K562 (cell line): ENCODE results near the gene ARHGAP10.

Experiments used
- CBX5 ChIP-seq: IDR thresholded peaks from 2 replicates; pipeline ENCODE4 v1.6.1; 2014; ENCODE audit warnings: low read depth, borderline replicate concordance
- CHD2 ChIP-seq: IDR thresholded peaks from 2 replicates; pipeline ENCODE4 v1.6.1; 2011; ENCODE audit warnings: low read depth, low read length
- CHD4 ChIP-seq: fragments of 200-600 bp; sonication (generic); IDR thresholded peaks from 3 replicates; pipeline ENCODE4 v1.6.1; 2012; ENCODE audit warnings: low read depth, mild to moderate bottlenecking, mixed read lengths, low read length, inconsistent platforms; ENCODE audit not compliant: insufficient read depth, insufficient replicate concordance, poor library complexity, severe bottlenecking
- EP300 ChIP-seq: IDR thresholded peaks from 2 replicates; pipeline ENCODE4 v1.6.1; 2012; ENCODE audit warnings: low read length, improper control_type of control experiment
- FOXK2 ChIP-seq, 2 experiments: fragments of 450-650 bp; IDR thresholded peaks in 1 of 2; conservative IDR thresholded peaks in 1 of 2; 2 replicates each; pipeline ENCODE4 v1.6.1; 2016; ENCODE audit warnings: low read depth in 2 of 2, mild to moderate bottlenecking in 1 of 2
- GATAD2B ChIP-seq: fragments of 450-650 bp; IDR thresholded peaks from 2 replicates; pipeline ENCODE4 v1.6.1; 2017; ENCODE audit warnings: mild to moderate bottlenecking, borderline replicate concordance
- KLF6 ChIP-seq: fragments of 250-450 bp; sonication (Bioruptor Pico); IDR thresholded peaks from 2 replicates; pipeline ENCODE4 v1.4.0; 2020; ENCODE audit warnings: mild to moderate bottlenecking, moderate library complexity, borderline replicate concordance
- NCOA6 ChIP-seq: fragments of 450-650 bp; IDR thresholded peaks from 2 replicates; pipeline ENCODE4 v1.6.1; 2017; ENCODE audit warnings: mild to moderate bottlenecking
- PHB2 ChIP-seq: fragments of 450-650 bp; IDR thresholded peaks from 2 replicates; pipeline ENCODE4 v1.6.1; 2017; ENCODE audit warnings: low read depth
- PHF20 ChIP-seq: fragments of 450-650 bp; IDR thresholded peaks from 2 replicates; pipeline ENCODE4 v1.6.1; 2018; ENCODE audit not compliant: partially characterized antibody
- TAF1 ChIP-seq: IDR thresholded peaks from 2 replicates; pipeline ENCODE4 v1.6.1; 2011; ENCODE audit warnings: mild to moderate bottlenecking, low read length, moderate library complexity; ENCODE audit not compliant: insufficient read depth, control insufficient read depth, severe bottlenecking; ENCODE audit errors: extremely low read depth
- ZNF324 ChIP-seq: fragments of 250-450 bp; sonication (Bioruptor Pico); IDR thresholded peaks from 2 replicates; pipeline ENCODE4 v1.4.0; 2020; ENCODE audit warnings: mild to moderate bottlenecking
- TF ChIP-seq, protein P1 (sequence below), 3 experiments: IDR thresholded peaks in 2 of 3; conservative IDR thresholded peaks in 1 of 3; 2 replicates each; pipeline ENCODE4 v1.5.1; 2011 to 2012; ENCODE audit warnings: low read length in 3 of 3, mild to moderate bottlenecking in 3 of 3, control low read depth in 2 of 3, improper control_type of control experiment in 1 of 3, inconsistent platforms in 1 of 3, low read depth in 1 of 3, mixed read lengths in 1 of 3, moderate library complexity in 1 of 3; ENCODE audit not compliant: insufficient read depth in 2 of 3
- TF ChIP-seq, protein P2 (sequence below): sonication (generic); formaldehyde crosslinking; IDR thresholded peaks from 2 replicates; pipeline ENCODE4 v1.8.1; 2022; ENCODE audit warnings: missing genetic modification reagents

DNA sequence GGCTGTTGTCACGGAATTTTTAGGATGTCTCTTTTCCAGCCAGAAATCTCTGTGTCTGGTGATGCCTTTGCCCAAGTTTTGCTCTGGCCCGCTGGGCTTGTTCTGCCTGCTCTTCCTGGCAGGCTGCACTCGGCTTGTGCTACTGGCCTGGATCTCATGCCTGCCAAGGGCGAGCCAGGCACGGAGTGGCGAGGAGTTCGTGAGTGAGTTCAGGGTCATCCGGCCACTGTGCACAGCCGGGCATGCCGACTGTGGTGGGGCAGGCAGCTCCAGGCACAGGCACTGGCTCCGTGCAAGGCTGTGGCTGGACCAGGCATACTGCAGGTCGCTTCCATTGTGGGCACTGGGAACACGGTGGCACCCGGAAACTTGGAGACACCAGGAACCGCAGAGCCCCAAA is 129.1 kb downstream of the ARHGAP10 start:
- TF ChIP-seq CHD4 (no peak), EP300 (no peak), PHB2 (no peak), CBX5 (no peak), CHD2 (no peak), ZNF324 (CRISPR knock-in tag) (no peak), TAF1 (no peak), NCOA6 (no peak), FOXK2 (conservative IDR thresholded peaks at IDR 0.05 in 1 of 2, IDR thresholded peaks at IDR 0.05 in 1 of 2; ENCODE audit: low read depth in 2 of 2) (no peak), KLF6 (CRISPR knock-in tag) (no peak), GATAD2B (no peak), PHF20 (no peak)
- TF ChIP-seq, protein P1, sequence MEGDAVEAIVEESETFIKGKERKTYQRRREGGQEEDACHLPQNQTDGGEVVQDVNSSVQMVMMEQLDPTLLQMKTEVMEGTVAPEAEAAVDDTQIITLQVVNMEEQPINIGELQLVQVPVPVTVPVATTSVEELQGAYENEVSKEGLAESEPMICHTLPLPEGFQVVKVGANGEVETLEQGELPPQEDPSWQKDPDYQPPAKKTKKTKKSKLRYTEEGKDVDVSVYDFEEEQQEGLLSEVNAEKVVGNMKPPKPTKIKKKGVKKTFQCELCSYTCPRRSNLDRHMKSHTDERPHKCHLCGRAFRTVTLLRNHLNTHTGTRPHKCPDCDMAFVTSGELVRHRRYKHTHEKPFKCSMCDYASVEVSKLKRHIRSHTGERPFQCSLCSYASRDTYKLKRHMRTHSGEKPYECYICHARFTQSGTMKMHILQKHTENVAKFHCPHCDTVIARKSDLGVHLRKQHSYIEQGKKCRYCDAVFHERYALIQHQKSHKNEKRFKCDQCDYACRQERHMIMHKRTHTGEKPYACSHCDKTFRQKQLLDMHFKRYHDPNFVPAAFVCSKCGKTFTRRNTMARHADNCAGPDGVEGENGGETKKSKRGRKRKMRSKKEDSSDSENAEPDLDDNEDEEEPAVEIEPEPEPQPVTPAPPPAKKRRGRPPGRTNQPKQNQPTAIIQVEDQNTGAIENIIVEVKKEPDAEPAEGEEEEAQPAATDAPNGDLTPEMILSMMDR (IDR thresholded peaks at IDR 0.05 in 2 of 3, conservative IDR thresholded peaks at IDR 0.05 in 1 of 3; ENCODE audit: insufficient read depth in 2 of 3, low read depth in 1 of 3, low read length in 3 of 3): no peak
- TF ChIP-seq, protein P2, sequence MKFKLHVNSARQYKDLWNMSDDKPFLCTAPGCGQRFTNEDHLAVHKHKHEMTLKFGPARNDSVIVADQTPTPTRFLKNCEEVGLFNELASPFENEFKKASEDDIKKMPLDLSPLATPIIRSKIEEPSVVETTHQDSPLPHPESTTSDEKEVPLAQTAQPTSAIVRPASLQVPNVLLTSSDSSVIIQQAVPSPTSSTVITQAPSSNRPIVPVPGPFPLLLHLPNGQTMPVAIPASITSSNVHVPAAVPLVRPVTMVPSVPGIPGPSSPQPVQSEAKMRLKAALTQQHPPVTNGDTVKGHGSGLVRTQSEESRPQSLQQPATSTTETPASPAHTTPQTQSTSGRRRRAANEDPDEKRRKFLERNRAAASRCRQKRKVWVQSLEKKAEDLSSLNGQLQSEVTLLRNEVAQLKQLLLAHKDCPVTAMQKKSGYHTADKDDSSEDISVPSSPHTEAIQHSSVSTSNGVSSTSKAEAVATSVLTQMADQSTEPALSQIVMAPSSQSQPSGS: no peak
